HUDEP-2 (cell line): ENCODE results near the gene GLP2R.

Experiments
- DNase-seq, 76 experiments: peaks; one replicate each; lab custom pipeline; 2025; ENCODE audit not compliant: unreplicated experiment in 76 of 76; lab: John Stamatoyannopoulos, UW

Gene GLP2R

DNA sequence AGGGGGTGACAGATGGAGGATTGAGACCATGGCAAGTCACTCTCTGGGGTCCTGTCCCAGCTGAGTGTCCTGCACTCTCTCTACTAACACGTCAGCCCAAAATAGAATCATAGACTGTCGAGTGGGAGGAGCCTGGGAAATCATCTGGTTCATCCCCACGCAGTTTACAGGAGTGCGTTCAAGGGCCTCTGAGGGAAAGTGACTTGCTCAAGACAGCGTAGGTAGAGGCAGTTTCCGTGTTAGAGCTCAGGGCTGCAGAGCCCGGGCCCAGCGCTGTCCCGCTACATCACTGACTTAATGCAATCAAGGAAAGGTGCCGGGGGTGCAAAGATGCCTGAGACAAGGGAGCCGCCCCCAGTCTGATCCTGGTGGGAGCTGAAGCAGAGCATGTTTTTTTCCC, 14.2 kb upstream of the GLP2R start:
- DNase-seq: no peak

DNA sequence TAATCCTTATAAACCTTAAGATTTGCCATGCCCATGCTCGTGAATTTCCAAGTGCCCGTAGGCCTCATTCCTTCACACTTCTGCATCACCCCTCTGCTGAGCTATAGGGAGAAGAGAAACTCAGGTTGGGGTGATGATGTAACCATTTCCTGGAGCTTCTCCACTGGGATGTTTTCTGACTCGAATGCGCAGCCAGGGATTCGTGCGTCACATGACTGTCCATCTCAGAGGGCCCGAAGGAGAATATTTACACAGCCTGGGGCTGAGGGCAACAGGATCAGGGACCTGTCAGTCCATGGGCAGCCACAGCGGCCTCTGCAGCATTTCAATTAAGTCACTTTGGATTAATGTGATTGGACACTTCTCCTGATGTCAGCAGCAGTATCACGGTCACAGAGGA, 12.6 kb upstream of the GLP2R start:
- DNase-seq: no peak

DNA sequence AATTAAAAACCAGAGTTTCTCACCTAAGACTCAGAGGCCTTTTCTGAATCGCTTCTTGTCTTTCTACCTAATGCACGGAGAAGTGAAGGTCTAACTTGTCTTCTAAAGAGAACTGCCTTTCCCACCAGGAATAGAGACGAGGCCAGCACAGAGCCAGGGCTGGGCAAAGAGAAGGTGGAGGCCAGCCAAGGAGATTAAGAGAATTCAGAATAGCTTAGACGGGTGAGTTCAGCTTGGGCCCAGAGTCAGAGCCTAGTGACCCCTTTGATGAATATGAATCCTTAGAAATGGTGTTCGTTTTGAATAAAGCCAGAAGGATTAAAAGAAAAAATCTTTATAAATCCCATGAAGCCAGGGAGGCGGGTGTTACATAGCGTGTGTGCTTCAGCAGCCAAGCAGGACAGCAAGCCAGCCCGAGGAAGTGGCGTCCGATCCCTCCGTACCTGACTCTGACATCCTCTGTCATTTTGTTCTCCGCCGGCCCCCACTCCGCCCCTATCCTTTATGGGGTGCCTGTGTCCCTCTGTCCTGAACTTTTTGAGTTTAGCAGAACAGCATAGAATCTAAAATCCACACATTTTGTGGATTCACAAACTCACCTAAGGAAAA, 11.3 kb upstream of the GLP2R start:
- DNase-seq: no peak

DNA sequence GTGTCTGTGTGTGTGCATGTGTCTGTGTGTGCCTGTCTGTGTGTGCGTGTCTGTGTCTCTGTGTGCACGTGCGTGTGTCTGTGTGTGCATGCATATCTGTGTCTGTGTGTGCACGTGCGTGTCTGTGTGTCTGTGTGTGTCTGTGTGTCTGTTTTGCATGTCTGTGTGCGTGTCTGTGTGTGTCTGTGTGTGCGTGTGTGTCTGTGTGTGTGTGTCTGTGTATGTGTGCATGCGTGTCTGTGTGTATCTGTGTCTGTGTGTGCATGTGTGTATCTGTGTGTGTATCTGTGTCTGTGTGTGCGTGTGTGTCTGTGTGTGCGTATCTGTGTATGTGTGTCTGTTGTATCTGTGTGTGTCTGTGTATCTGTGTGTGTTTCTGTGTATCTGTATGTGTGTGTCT, 9.3 kb upstream of the GLP2R start:
- DNase-seq: no peak

DNA sequence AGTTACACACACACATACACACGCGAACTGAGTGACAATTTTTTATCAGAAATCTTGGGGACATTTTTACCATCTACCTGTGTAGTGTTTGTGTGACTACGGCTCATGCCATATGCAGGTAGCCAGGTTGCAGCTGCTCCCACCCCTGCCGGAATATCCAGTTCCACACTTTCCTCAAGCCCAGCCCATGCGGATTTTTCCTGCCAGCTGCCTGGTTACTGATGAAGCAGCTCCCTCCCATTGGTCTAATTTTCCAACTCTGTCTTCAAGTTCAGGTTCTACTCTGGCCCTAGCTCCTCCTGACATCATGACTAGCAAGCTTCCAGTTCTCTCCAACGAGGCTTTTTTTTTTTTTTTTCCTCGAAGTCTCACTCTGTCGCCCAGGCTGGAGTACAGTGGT, 8.6 kb upstream of the GLP2R start:
- DNase-seq: no peak

DNA sequence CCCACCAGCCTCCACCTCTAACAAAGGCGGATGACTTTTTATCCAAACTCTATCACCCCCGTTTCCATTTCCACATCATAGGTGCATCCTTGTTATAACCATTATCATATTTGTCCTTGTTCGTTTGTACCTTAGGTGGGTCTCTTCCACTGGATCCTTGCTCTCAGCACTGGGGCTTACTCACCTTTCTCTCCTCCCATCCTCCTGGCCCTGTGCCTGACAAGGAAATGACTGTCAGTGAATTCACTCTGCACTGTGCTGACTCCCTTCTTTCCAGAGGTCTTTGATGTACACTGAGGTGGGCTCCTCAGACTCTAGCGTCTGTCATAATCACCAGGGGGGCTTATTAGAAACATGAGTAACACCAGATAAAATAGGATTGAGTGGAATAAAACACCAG, 7.0 kb upstream of the GLP2R start:
- no peak for DNase-seq

DNA sequence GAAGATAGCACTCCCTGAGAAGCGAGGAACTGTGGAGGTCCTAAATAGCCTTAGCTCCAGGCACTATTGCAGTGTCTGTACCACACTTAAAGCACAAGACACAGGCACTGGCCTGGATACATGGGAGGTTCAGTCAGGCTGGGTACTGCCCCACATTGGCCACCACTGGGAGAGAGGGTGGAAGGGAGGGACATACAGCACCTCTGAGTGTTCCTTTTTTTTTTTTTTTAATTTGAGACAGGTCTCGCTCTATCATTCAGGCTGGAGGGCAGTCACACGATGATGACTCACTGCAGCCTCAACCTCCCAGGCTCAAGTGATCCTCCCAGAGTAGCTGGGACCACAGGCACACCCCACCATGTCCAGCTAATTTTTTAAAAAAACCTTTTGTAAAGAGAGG, 5.3 kb upstream of the GLP2R start:
- DNase-seq: no peak

DNA sequence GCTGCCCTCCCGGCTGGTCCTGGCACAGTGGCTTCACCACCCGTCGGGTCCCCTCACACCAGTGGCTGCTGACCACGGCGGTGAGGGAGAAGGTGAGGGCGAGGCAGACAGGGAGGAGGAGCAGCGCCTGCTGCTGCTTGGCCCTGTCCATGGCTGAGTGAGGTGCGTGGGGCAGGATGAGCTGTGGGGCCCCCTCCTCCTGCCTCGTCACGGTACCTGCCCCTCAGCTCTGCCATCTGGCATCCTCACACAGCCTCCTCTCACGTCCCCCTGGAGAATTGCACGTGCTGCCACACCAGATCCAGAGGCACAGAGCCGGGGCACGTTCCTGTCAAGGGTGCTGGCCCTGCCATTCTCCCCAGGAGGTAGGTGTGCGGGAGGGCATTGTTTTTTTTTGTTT, 3.8 kb upstream of the GLP2R start, which contains the start of gene GSG1L2:
Gene GSG1L2, minus strand, starts transcription at position 159 of the 400 bp plus-strand sequence. Its CDS starts 8 bp downstream, at position 151.
- no peak for DNase-seq

DNA sequence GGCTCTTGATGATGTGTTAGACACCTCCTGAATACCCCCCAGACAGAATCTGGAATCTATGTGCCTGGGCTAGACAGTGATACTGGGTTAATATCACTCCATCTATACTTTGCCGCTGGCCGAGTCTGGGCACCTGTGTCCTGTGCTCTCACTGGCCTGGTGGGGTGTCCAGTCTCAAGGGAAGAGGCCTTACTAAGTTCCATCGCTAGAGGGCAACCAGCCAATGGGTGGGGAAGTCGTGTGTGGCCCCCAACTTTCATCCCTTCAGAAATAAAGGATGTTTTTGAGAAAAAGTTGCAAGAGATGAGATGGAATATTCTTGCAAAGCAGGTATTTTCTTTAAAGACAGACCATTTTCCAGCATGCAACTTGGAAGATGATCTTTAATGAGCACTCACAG, 1.6 kb upstream of the GLP2R start:
- no peak for DNase-seq

DNA sequence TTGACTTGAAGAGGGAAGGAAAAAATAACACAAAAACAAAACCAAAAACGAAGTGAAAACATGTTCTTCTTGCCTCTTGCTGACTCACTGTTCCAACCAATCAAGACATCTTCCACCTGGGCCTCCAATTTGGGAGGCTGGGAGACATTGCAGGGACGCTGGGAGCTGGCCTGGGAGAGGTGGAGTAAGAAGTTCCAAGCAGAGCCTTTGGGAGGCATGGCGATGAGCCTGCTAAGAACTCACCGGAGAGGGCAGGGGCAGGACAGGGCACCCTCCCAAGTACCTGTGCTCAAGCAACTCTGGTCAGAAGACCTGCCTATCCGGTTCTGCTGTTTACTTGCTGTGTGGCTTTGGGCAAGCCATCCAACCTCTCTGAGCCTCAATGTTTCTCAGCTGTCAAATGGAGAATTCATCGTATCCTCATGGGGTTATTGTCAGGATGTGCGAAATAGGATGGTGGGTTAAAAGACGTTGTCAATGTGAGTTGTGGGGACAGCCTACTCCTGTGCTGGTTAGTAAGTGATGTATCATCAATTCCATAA, 856 bp upstream of the GLP2R start:
- no peak for DNase-seq

DNA sequence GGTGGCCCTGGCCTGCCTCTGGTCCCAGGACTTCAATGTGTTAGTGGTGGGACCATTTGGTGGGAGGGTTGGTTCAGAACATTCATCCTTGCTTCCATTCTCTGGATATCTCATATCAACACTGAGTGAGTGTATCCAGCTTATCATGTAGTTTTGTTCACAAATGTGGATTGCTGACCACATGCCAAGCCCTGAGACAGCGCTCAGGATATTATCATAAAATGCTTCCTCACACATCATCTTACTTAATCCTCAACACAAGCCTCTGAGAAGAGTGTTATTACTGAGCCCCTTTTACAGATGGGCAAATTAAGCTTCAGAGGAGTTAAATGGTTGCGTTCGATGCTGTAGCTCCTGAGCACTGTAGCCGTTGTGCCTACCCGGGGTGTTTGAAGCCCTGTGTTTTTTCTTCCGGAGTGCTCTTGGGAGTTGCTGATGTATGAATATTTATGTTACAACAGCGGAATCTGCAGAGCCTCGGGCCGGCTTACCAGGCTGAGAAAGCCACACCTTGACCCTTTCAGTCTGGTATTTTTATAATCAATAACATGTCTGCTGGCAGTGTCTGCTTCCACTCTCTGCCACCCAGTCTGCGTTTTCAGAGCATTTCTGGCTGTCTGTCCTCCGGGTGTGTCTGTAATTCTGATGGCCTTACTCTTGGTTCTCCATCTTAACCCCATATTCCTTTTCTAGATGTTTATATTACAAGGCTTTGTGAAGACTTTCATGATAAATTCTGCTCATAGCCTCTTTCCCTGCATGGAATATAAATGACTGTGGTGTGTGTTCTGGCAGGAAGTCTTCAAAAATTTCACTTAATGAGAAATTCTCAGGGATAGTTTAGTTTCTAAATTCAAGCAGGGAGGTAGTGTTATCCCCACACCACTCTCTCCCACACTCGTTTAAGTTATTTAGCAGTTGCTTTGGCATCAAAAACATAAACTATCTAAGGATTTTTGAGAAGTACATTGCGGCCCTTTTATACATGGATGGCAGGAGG, 2.9 kb downstream of the GLP2R start:
- DNase-seq: no peak

DNA sequence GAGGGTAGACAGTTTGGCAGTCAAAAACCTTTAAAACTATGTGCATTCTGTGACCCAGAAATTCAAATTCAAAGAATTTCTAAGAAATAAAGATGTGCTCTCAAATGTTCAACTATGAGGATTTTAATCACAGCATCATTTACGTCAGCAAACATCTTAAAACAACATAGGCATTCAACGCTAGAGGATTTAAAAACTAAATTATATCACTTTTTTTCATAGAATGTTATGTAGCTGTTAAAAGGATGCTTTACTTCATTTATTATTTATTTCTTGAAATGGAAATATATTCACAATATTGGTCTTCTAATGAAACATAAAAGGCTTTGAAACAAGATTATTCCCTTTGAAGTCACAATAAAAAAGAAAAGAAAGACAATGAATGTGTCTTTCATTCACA, 3.6 kb downstream of the GLP2R start:
- no peak for DNase-seq

DNA sequence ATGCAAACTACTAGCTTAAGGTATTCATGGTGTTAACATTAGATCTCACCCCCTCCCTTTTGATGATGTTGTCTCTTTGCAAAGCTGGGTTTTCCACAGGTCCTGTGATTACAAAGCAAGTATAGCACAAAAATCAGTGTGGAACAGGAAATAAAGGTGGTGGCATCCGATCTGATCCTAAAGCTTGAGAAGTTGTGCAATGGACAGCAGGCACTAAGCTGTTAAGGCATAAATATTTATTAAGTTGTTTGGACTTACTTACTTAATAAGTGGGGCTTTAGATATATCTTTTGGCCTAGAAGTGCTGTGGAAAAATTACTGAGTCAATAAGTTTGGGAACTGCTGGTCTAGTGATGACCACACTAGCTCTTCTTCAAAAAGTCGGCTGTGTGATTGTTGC, 5.0 kb downstream of the GLP2R start:
- DNase-seq: no peak

DNA sequence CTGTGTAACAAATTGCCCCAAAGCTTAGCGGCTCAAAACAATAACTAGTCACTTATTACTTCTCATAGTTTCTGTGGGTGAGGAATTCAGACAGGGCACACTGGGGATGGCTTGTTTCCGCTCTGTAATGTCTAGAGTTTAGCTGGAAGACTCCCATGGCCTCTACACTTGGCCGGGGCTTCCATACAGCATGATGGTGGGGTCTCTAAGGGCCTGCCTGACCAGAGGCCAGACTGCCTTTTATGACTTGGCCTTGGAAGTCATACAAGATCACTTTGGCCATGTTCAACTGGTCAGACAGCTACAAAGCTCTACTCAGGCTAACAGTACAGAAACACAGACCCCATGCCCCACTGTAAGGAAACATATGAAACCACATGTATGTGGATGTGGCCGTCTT, 8.2 kb downstream of the GLP2R start:
- DNase-seq: no peak

DNA sequence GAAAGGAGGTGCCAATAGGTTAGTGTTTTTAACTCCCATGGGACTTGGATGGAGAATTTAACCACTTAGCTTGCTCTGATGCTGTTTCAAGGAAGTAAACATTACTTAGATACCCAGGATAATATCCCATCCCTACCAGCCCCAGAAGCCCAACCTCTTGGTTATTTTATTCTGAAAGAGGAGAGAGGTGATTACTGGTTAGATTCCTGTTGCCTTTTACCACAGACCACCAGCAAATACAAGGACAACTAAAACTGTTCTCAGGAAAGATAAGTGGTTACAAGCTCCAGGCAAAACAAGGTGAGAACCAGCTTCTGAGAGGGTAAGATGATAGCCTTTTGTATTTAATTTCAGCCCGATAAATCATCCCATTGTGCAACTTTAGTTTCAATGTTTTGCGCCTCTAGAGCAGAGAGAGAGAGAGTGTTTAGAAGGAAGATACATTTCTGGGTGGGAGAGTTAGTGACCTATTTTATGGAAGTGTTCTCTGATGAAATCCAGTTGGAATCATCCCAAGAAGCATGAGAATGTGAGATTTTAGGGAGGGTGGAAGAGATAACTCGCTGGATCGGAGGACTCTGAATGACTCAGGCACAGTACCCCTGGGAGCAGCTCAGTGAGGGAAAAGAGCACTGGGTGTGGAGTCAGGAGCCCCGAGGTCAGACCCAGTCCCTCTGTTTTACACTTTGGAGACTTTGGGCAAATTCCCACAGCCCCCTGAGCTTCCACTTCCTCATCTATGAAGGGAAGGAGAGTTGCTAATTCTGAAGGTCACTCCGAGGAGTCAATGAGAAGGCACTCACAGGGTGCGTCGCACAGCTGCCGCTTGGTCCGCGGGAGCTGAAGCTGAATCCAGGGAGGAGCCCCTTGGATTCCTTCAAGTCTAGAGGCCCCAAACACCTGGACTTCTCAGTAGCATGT, 12.1 kb downstream of the GLP2R start:
- no peak for DNase-seq

DNA sequence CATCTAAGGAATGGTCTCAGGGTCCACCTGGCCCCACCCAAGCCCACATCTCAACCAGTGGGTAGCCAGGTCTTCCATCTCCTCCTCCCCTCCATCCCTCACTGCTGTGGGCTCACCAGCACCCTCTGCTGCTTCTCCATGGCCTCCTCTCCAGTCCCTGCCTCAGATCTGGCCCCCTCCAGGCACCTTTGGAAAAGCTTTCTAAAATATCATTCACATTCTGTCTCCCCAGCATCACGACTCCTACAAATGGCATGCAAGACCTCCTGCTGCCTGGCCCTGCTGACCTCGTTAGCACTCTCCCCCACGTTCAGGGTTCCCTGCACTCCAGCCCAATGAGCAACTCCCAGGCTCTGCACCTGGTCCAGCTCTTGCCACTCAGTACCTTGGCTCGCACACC, 13.7 kb downstream of the GLP2R start:
- no peak for DNase-seq

DNA sequence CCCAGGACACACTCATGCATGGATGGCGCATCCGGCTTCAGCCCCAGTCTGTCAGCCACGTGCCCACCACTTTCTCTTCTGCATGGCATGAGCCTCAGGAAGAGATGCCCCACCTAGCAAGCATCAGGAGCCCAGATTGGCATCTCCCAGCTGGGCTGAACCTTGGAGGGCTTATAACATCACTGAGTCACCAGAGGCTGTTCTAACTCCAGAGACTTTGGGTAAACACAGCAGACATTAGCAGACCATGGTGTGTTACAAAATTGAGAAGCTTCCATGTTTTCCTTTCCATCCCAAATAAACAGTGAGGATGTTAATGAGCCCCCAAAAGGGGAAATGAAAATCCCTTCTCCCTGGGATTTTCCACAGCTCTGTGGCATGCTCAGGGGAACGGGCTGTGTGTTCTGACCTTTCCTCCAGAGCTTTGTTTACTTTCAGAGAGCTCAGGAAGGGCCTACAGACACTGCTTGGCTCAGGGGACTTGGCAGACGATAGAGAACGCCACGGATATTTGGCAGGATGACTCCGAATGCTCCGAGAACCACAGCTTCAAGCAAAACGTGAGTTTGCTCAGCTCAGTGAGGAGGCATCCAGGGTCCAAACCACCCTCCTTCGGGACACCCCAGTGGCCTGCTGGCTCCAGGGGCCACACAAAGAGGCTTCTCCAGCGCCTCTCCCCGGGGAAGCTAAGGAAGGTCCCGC, 16.5 kb downstream of the GLP2R start:
- DNase-seq: no peak

DNA sequence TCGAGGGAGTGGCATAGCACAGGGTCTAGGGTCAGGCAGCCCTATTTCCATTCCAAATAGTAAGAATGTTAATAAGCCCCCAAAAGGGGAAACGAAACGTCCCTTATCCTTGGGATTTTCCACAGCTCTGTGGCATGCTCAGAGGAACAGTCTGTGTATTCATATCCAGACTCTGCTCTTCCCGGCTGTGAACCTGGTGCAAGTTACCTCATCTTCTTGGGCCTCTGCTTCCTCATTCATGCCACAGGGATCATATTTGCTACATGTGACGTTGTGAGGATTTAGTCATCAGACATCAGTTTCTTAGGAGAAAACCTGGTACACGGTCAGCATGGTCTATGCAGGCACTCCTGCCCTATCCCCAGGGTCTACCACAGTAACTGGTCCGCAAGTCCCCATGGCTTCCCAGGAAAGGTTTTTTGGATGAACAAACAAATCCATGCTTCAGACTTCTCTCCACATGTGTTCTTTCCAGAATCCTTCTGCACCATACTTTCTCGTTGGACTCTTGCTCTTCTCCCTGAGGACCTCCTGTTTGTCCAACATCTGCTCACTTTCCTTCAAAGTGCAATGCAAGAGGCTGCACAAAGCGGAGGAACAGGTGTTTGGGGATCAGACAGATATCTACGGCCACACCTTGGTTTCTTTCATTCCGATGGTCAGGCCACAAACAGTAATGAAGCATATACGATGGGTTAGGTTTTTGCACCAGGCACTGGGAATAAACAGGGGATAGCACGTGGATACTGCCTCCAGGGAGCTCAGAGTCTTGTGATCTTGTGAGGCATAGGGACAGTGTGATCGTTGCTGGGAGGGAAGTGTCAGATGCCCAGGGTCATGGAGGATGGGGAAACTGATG, 17.7 kb downstream of the GLP2R start:
- no peak for DNase-seq

DNA sequence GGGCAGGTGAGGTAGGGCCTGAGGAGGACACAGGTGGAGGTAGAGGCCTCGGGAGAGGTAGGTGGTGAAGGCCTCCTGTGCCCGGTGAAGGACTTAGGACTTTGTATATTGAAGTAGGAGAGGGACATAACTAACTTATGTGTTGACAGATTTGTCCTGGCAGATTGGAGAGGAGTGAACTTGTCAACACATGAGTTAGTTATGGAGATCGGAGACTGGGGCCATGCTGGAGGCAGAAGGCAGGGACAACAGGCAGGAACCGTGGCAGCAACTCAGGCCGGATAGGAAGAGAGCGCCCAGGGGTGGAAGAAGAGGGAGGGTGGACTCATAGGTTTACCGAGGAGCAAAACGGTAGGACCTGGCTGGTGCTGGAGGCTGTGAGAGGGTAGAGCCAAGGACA, 18.4 kb downstream of the GLP2R start:
- DNase-seq: no peak
